OCI-LY3 (cell line): ENCODE measurements around the gene POLQ.

ENCODE experiments used
- CTCF ChIP-seq: fragments of 200-600, 300-600 bp; sonication (generic); IDR thresholded peaks from 2 replicates; pipeline ENCODE4 v1.5.1; 2014; ENCODE audit warnings: antibody characterized with exemption, low read length, low read depth
- EZH2phosphoT487 ChIP-seq: fragments of 200-600 bp; shearing (Covaris generic); IDR thresholded peaks from 2 replicates; pipeline ENCODE4 v1.6.1; 2018; ENCODE audit warnings: antibody characterized with exemption, mixed run types, low read depth

- TF ChIP-seq CTCF (no peak), EZH2phosphoT487 (no peak)
Measured at GRCh38 chr3:121567649-121568048, 21.9 kb upstream of the POLQ start, which contains the start of gene ARGFX.
